Measurements from ENCODE around the gene WWC2. TPM values are rescaled to one million over a fixed set of nuclear protein-coding genes. Genes with fewer than 3 reads are reported as not detected.

Gene WWC2
- total and polyA plus RNA-seq, 2 experiments from 2014 or later = 50.5 to 74.2 TPM

- ATAC-seq = no peak
- DNase-seq (ENCODE audit: low spot score) = no peak
- H3K27me3 ChIP-seq (ENCODE audit: insufficient read depth) = no peaks in the 10 kb centered on the region
- H3K4me3 ChIP-seq = no peak overlapping the region
- no peak overlapping the region for H3K4me2 ChIP-seq
- no peak overlapping the region for H3K27ac ChIP-seq (ENCODE audit: low read depth)
- no peaks in the 10 kb centered on the region for H3K36me3 ChIP-seq (ENCODE audit: insufficient read depth)
- H3K27me3 Mint-ChIP-seq (ENCODE audit: insufficient read depth, low read depth, poor library complexity) = peaks cover 2% of the 10 kb centered on the region
- H3K4me1 ChIP-seq (ENCODE audit: insufficient read depth) = no peaks in the 10 kb centered on the region
- H3K79me2 ChIP-seq (replicated peaks; ENCODE audit: insufficient read depth) = no peaks in the 10 kb centered on the region
- TF ChIP-seq STAT1 (IDR thresholded peaks at IDR 0.05; ENCODE audit: unreplicated experiment) (no peak), ETS1 (IDR thresholded peaks at IDR 0.05) (no peak), POLR2AphosphoS5 (IDR thresholded peaks at IDR 0.05; ENCODE audit: low read depth) (no peak), ZNF331 (CRISPR knock-in tag; IDR thresholded peaks at IDR 0.05; ENCODE audit: low read depth) (no peak), REST (IDR thresholded peaks at IDR 0.05; ENCODE audit: unreplicated experiment) (no peak), ZNF114 (CRISPR knock-in tag; IDR thresholded peaks at IDR 0.05) (no peak)
- H2AFZ ChIP-seq = no peak overlapping the region
- no peak overlapping the region; the same call in 1 of the 2 replicates for H3K27ac Mint-ChIP-seq
- no peak overlapping the region for H3K4me3 Mint-ChIP-seq
- H3K9me3 Mint-ChIP-seq = no peaks in the 10 kb centered on the region; the same call in none of the 3 replicates
- H3K9me2 ChIP-seq (ENCODE audit: insufficient read depth) = 0 out of 2 replicates have a peak, but pooled peaks cover 4% of the 10 kb centered on the region
- peaks cover 14% of the 10 kb centered on the region for H3K4me1 Mint-ChIP-seq
- H3F3A ChIP-seq (replicated peaks; ENCODE audit: low read depth) = no peaks in the 10 kb centered on the region
- H3K36me3 Mint-ChIP-seq (ENCODE audit: low read depth) = no peaks in the 10 kb centered on the region
- no peaks in the 10 kb centered on the region for H4K20me1 ChIP-seq (replicated peaks; ENCODE audit: insufficient read depth)
Observed at GRCh38 chr4:183360161-183360919, 261.3 kb downstream of the WWC2 start.

GRCh38 chr4:183362036-183362435 is 263.0 kb downstream of the WWC2 start:
- peaks cover 14% of the 10 kb centered on the region for H3K4me1 Mint-ChIP-seq
- H3K36me3 Mint-ChIP-seq (ENCODE audit: low read depth) = no peaks in the 10 kb centered on the region
- 0 out of 2 replicates have a peak, but pooled peaks cover 4% of the 10 kb centered on the region for H3K9me2 ChIP-seq (ENCODE audit: insufficient read depth)

More at GRCh38 chr4:183362036-183362435, 263.0 kb downstream of the WWC2 start:
- Histone ChIP-seq H3K4me3 (no peak overlapping the region), H3K4me2 (no peak overlapping the region), H3F3A (replicated peaks; ENCODE audit: low read depth) (no peaks in the 10 kb centered on the region), H2AFZ (no peak overlapping the region), H4K20me1 (replicated peaks; ENCODE audit: insufficient read depth) (no peaks in the 10 kb centered on the region), H3K36me3 (ENCODE audit: insufficient read depth) (no peaks in the 10 kb centered on the region), H3K27ac (ENCODE audit: low read depth) (no peak overlapping the region), H3K79me2 (replicated peaks; ENCODE audit: insufficient read depth) (no peaks in the 10 kb centered on the region), H3K4me1 (ENCODE audit: insufficient read depth) (no peaks in the 10 kb centered on the region), H3K27me3 (ENCODE audit: insufficient read depth) (no peaks in the 10 kb centered on the region)
- no peak for DNase-seq (ENCODE audit: low spot score)
- no peak overlapping the region for H3K27ac Mint-ChIP-seq
- H3K4me3 Mint-ChIP-seq = no peak overlapping the region
- TF ChIP-seq JUNB (IDR thresholded peaks at IDR 0.05; ENCODE audit: unreplicated experiment) = no peak
- TF ChIP-seq ETS1 (IDR thresholded peaks at IDR 0.05) = no peak
- no peak for TF ChIP-seq EZH2phosphoT487 (IDR thresholded peaks at IDR 0.05; ENCODE audit: unreplicated experiment)
- no peak for TF ChIP-seq CREB1 (CRISPR knock-in tag; IDR thresholded peaks at IDR 0.05; ENCODE audit: low read depth)
- TF ChIP-seq STAT1 (IDR thresholded peaks at IDR 0.05; ENCODE audit: unreplicated experiment) = no peak
- H3K27me3 Mint-ChIP-seq (ENCODE audit: insufficient read depth, low read depth, poor library complexity) = peaks cover 2% of the 10 kb centered on the region
- no peak for ATAC-seq
- H3K9me3 Mint-ChIP-seq = no peaks in the 10 kb centered on the region; the same call in 1 of the 3 replicates
